Measurements from ENCODE around the gene LPP.

The LPP gene

GRCh38 chr3:188546835-188547670 is 393.1 kb downstream of the LPP start:
- no peak for DNase-seq (ENCODE audit: low read depth in 3 of 3)

DNA sequence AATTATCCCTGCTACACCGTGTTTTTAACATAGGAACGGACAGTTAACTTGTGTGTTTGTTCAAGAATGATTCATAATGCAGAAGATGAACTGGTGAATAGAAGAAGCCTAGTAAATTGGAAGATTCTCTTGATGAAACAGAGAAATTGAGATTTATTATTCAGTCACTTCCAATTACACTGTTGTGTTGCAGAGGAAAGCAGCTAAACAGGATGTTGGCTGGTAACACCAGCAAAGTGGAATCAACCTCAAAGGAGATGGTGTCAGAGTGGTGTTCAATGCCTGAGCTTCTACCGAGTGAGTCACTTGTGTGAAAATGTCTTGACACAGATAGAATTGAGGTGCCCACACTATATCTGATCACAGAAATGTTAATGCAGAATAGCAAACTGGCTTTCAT is 399.6 kb downstream of the LPP start:
- DNase-seq (ENCODE audit: low read depth in 3 of 3), result no peak

DNA sequence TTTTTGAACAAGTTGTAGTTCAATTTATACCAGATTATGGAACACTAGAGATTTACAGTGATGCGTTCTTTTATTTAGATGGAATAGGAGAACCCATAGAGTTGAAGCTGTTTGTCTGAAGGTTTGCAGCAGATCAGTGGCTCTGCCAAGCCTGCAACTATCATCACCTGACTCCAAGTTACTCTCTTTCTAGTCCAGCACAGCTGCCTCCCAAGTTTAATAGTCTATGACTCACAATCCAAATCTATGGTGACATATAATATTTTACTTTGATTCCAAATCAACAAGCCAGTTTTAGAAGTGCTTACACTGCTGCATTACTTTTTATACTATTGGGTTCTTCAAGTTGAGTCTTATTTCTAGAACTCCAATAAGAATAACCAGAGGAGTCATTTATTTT is 400.4 kb downstream of the LPP start:
- DNase-seq (ENCODE audit: low read depth in 3 of 3), result no peak

- no peak for DNase-seq (ENCODE audit: low read depth in 3 of 3)
Measured at GRCh38 chr3:188557235-188557634, 403.3 kb downstream of the LPP start.

DNA sequence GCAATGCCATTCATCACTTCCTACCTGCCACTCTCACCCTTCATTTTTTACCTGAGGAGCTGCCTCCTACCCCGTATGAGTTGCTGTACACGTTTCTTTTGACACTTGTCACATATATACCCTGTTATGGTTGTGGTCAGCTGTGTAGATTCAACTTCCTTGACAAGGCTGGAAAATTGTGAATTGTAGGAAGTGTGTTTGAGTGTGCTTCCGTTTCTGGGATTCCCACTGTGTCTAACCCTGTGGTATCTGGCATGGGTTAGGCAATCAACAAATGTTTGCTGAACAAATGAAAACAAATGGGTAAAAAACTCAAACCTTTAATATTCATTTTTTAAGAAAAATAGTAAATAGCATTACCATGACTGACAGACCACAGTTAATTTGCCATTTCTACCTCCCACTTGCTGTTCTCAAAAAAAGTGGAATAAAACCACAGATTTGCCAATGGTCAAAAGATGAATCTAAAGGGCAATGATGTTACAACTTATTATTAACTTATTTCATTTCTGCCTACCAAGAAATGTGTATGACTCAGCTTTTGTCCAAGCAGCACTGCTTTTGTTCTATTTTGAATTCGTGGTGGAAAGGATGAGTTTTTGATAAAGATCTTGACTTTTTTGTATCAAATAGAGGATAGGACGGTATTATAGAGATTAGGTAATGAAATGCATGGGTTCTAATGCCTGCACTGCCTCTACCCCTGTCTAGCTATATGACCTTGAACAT is 404.6 kb downstream of the LPP start:
- DNase-seq (ENCODE audit: low read depth in 3 of 3), result no peak

GRCh38 chr3:188559072-188559429 is 405.1 kb downstream of the LPP start:
- DNase-seq (ENCODE audit: low read depth in 3 of 3), result no peak

- DNase-seq (ENCODE audit: low read depth in 3 of 3), result no peak
Measured at GRCh38 chr3:188559856-188560255, 405.9 kb downstream of the LPP start.

DNA sequence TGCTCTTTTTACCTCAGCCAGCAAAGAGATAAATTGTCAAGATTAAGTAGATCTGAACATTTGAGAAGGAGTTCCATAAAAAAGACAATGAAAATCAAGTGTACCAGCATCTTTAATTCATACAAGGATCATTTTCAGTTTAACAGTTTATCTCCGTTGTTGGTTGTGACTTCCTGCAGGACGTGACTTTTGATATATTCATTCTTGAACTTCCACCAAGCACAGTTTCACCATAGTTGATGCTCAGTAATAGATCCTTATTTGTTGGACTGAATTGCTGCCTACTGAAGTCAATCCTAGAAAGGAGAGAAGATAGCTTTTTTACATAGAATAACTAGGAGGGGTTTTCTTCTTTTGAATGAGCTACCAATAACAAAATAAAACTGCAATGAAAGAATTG is 408.2 kb downstream of the LPP start:
- no peak for DNase-seq (ENCODE audit: low read depth in 3 of 3)

DNA sequence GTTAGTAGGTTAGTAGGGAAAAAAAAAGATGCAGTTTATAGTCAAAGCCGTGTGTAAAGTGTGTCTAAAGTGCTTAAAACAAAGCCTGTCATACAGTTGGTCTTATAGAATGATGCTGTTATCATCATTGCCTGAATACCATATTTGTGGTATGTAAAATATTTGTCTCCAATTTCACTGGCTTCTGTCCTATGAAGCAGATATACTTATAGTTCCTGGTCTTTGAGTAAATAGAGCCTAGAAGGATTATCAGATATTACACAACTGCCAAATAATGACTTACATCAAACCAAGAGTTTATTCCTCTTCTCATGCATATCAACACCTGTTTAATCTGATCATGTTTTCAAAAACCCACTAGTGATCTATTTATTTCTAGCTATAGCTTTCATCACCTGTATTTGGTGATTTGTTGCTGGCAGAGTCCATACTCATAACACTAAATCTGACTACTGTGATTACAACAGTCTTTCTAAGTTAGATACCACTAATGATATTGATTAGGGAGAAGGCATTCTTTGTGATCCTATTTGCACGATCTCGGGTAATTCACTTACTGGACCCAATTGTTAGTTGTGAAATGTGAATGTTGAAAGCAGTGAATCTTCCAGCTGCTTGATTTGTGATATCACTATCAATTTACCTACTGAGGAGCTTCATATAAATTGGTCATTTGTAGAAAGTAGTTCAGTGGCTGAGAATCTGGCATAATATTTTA is 413.7 kb downstream of the LPP start:
- DNase-seq (ENCODE audit: low read depth in 3 of 3), result no peak

DNA sequence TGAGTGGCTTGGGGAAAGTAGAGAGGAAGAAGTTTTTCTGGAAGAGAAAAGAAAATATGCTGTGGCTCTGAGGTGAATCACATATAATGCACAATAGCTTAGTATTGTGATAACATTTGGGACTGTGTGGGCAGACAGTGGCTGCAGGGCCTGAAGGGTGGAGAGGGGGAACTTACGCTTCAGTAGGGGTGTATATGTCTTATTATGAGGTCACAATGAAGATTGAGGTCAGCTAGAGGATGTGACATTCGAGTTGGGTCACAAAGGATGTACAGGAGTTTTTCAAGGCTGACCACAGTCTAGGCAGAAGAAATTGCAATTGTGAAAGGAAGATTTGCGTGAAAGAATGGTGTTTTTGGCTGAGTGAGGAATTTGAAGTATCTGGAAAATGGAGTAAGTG is 414.8 kb downstream of the LPP start:
- DNase-seq (ENCODE audit: low read depth in 3 of 3), result no peak

- no peak for DNase-seq (ENCODE audit: low read depth in 3 of 3)
Measured at GRCh38 chr3:188571531-188572095, 417.7 kb downstream of the LPP start.

DNA sequence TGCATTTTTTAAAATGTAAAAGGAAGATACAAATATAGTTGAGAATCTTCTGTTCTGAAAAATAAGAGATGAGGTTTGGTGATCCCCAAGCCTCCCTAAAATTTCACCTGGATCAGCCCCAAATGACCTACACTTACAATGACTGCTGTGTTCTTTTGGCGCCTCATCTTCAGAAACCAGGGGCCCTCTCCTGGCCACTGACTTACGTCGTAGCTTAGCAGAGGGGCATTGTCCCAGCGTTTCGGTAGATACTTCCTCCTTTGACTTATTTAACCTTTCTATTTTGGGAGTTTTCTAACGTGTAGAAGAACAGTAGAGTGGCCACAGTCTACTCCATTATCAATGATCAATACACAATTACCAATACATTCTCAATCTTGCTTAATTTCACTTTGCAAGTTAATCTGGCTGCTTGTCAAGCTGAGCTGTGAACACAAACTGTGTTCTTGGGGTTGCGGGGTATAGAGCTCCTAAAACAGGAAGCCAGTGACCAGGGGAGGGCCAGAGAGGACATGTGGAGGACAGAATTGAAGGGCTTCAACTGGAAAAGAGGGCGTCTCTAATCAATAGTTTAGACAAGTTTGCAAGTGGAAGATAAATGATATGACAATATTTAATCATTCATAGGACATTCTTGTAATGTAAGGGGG is 419.5 kb downstream of the LPP start:
- no peak for DNase-seq (ENCODE audit: low read depth in 3 of 3)

- no peak for DNase-seq (ENCODE audit: low read depth in 3 of 3)
Measured at GRCh38 chr3:188573956-188574355, 420.0 kb downstream of the LPP start.

DNA sequence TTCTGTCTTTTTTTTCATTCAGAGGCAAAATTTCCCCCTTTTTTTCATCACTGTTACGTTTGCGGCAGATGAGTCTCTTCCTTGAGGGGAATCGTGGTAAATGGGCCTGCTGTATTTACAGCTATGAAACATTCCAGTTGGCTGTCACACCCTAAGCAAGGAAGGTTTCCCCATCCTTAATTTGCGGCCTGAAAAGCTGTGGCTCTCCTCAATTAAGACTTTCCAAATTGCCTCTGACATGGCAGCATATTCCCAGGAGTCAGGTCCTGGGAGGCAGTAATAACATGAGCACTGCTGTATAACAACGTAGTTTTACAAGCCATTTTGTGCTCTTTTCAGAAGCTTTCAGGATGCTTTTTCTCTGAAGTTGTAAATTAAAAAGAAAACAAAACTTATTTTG is 420.9 kb downstream of the LPP start:
- no peak for DNase-seq (ENCODE audit: low read depth in 3 of 3)

DNA sequence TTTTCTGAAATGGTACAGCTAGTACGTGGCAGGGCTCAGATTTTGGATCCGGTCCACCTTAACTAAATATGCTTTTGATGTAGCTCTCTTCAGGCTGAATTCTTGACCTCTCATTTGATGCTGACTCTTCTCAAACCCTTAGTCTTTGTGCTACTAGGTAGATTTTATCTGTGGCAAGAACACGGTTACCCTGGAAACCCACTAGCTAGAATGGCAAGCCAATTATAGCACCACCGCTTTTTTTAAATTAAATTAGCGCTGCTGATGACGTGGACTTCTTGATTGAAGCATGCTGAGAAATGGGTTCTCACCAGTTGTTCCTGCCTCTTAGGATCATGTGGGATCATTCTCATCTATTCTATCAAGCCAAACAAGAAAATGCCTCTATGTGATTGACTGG is 421.5 kb downstream of the LPP start:
- no peak for DNase-seq (ENCODE audit: low read depth in 3 of 3)

GRCh38 chr3:188577539-188577938 is 423.6 kb downstream of the LPP start:
- no peak for DNase-seq (ENCODE audit: low read depth in 3 of 3)

DNA sequence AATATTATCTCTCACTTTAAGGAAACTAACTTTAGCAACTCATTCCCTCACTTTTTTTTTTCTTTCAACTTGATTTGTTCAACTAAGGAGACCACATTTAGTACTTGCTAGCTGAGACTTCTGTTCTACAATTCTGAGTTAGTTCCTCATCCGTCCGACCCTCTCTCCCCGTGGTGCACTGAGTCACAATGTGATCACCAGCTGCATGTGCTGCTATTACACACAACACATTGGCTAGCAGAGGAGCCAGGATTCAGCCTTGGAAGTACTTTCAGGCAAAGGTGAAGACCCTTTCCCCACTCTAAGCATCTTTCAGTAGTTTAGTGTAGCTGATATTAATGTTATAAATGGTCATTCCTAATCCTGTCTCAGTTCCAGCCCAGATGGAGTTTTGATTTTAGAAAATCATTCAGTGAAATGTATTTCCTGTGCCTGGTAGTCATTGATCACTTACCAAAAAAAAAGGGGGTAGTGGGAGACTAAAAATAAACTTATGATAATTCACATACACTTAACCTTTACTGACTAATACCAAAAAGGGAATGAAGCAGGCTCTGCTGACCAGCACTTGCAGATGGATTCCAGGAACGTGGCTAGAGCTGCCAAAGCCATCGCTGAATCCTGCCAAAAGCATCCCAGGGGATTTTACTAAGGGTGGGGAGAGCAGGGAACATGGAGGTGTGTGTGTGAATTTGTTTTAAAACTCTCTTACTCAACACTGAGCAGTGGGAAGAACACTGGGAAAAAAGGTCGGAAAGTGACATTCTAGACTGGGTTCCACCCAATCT is 424.8 kb downstream of the LPP start:
- peak in 1 of 3 experiments; percentile 9 for DNase-seq (ENCODE audit: low read depth in 3 of 3)

GRCh38 chr3:188580223-188580622 is 426.3 kb downstream of the LPP start:
- no peak for DNase-seq (ENCODE audit: low read depth in 3 of 3)

- no peak for DNase-seq (ENCODE audit: low read depth in 3 of 3)
Measured at GRCh38 chr3:188580659-188581058, 426.7 kb downstream of the LPP start.

DNA sequence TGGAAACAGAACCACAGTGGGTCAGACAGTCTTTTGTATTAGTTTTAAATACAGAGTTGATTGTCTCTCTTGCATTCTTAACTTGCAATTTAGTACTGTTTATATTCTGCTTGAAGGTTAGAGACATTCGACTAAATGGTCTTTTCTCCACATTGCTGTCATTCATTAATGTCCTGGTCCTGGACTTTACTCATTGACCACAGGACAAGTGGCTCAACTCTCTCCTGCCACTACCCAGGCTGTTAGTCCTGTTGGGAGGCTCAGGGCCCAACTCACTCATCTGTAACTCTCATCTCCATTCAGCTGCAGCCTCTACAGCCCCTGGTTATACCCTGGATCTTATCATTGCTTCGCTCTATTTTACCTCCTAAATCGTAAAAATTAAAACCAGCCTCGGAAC is 427.4 kb downstream of the LPP start:
- DNase-seq (ENCODE audit: low read depth in 3 of 3), result no peak

- DNase-seq (ENCODE audit: low read depth in 3 of 3), result no peak
Measured at GRCh38 chr3:188581792-188582191, 427.8 kb downstream of the LPP start.

Data from stimulated activated CD4-positive, alpha-beta T cell treated with anti-CD3 and anti-CD28 coated beads, TNF-alpha, amount 100 ng/mL, for 24 hours (primary cell).